Left lobe of liver (tissue), 2 donors: Measurements from ENCODE around the gene GLIS1. TPM values are rescaled to one million over a fixed set of nuclear protein-coding genes. Genes with fewer than 3 reads are reported as not detected.

ENCODE experiments used
- ATAC-seq: fragments of 200-7000 bp; cut with Tn5 transposase; one replicate; pipeline ENCODE4 v1.9.1; 2020; ENCODE audit warnings: mild to moderate bottlenecking, moderate library complexity
- DNase-seq: peaks from one replicate; pipeline ENCODE4 v3.0.0-alpha.2; 2020; ENCODE audit warnings: low spot score
- total RNA-seq: library from RNA; stranded (reverse); gene quantifications from one replicate; pipeline ENCODE4 v1.2.1, GENCODE V29; 2021
- donor health status: DM: no; HTN: no; CAD: no; lungs with moderate emphysema.
- donor health status: DM: no; HTN: yes; CAD: no.

Gene GLIS1
- total RNA-seq, 1 donor from 2014 or later: not detected

GRCh38 chr1:53517109-53517508 lies 221.9 kb downstream of the GLIS1 start:
- DNase-seq: no peak
- no peak for ATAC-seq

- DNase-seq (no peak), ATAC-seq (no peak)
Observed at GRCh38 chr1:53516181-53516580, 222.8 kb downstream of the GLIS1 start.

GRCh38 chr1:53514436-53514835 lies 224.5 kb downstream of the GLIS1 start:
- DNase-seq (no peak), ATAC-seq (no peak)

DNA sequence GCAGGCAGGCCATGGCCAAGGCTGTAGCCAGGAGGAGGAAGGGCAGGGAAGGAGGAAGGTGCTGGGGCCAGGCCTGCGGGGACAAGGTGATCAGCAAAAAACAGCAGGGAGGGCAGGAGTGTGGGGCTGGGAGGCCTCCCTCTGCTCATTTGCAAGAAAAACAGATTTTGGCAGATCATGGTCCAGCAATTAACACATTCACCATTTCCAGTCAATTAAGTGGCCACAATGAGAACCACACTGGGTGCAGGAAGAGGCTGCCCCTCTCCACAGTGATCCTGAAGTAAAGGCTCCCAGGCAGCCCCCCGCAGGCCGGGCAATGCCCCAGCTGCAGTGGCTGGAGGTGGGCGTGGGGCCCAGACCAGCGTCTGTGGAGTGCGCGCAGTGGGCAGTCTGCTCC lies 225.1 kb downstream of the GLIS1 start:
- no peak for ATAC-seq
- no peak for DNase-seq

GRCh38 chr1:53512807-53513755 lies 225.9 kb downstream of the GLIS1 start:
- DNase-seq (no peak), ATAC-seq (no peak)

- ATAC-seq: no peak
- DNase-seq: no peak
Observed at GRCh38 chr1:53511933-53512806, 226.8 kb downstream of the GLIS1 start.

GRCh38 chr1:53511323-53511932 lies 227.5 kb downstream of the GLIS1 start:
- DNase-seq (no peak), ATAC-seq (no peak)

GRCh38 chr1:53510215-53510614 lies 228.7 kb downstream of the GLIS1 start:
- ATAC-seq (no peak), DNase-seq (no peak)

GRCh38 chr1:53509775-53510174 lies 229.2 kb downstream of the GLIS1 start:
- ATAC-seq: no peak
- DNase-seq: no peak

GRCh38 chr1:53508991-53509666 lies 229.8 kb downstream of the GLIS1 start:
- ATAC-seq (no peak), DNase-seq (no peak)

DNA sequence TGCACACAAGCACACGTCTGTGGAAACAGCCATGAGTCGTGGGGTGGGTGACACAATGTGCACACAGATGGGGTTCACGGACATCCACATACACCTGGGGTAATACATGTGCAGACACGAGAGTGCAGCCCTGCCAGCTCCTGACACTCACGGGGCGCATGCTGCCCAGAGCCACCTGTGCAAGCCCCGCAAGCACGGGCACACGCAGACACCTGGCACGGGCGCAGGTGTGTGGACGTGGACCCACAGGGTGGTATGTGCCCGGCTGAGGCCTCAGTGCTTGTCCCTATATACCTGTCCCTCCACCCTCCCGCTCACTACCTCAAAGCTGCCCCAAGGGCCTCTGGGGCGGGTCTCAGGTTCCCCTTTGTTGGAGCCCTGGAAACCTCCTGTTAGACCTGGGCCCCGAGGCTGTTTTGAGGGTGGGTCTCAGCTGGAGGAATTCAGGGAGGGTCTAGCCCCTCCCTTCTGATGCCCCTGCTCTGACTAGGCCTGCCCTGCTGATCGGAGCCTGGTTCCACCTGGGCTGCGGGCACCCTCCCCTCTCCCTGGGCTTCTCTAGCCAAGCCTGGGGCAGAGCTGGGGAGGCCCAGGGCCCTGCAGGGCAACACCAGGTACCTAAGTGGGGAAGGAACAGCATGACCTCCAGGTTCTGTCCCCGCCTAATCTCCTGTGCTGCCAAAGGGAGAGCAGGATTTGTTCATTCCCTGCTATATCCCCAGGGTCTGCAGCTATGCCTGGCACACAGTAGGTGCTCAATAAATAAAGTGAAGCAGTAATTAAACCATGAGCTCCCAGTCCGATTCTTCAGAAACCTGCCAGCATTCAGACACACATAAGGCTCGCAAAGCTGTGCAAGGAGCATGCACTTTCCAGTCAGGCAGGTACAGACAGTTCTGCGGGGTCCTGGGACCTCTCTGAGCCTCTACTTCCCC lies 230.6 kb downstream of the GLIS1 start:
- no peak for ATAC-seq
- no peak for DNase-seq

DNA sequence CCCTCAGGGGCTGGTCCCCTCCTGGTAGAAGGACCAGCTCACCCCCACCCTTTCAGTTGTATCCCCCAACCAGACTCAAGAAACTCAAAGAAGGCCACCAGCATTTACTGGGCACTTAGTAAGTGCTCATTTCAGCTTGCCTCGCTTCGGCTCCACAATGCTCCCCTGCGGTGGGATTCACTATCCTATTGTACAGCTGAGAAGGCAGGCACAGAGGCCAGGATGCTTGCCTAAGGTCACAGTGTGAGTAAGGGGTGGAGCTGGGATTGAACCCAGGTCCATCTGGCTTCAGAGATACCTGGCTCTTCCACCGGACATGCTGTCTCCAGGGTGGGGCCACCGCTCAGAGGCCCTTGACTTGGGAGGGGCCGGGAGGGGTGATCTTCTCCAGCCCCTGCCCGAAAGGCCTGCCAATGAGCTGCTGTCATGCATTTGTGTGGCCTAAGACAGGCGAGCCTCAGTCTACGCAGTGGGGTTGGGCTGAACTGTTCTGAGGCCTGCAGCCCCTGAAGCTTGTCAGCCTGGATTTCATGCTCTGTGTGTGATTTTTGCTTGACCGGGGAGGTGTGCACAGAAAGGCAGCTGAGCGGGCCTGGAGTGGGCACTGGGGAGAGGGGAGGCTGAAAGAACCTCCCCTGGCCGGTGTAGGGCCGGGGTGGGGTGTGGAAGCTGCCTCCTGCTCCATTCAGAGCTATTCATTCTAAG lies 231.7 kb downstream of the GLIS1 start:
- DNase-seq: no peak
- no peak for ATAC-seq

- ATAC-seq (no peak), DNase-seq (no peak)
Observed at GRCh38 chr1:53506355-53507050, 232.5 kb downstream of the GLIS1 start.

GRCh38 chr1:53505891-53506290 lies 233.1 kb downstream of the GLIS1 start:
- DNase-seq (no peak), ATAC-seq (no peak)

- no peak for ATAC-seq
- DNase-seq: no peak
Observed at GRCh38 chr1:53505401-53505800, 233.6 kb downstream of the GLIS1 start.

- no peak for DNase-seq
- no peak for ATAC-seq
Observed at GRCh38 chr1:53504901-53505300, 234.1 kb downstream of the GLIS1 start.

- ATAC-seq: no peak
Observed at GRCh38 chr1:53503433-53504217, 235.3 kb downstream of the GLIS1 start.

More at GRCh38 chr1:53503433-53504217, 235.3 kb downstream of the GLIS1 start:
- no peak for DNase-seq
